Fibroblast of skin of right biceps (primary cell): ENCODE measurements around the gene DMRTB1.

ENCODE experiments used
- DNase-seq: peaks from one replicate; pipeline ENCODE4 v3.0.0-alpha.2; 2013

DMRTB1 gene

GRCh38 chr1:53438427-53439336 is 20.5 kb upstream of the DMRTB1 start:
- DNase-seq: no peak

DNA sequence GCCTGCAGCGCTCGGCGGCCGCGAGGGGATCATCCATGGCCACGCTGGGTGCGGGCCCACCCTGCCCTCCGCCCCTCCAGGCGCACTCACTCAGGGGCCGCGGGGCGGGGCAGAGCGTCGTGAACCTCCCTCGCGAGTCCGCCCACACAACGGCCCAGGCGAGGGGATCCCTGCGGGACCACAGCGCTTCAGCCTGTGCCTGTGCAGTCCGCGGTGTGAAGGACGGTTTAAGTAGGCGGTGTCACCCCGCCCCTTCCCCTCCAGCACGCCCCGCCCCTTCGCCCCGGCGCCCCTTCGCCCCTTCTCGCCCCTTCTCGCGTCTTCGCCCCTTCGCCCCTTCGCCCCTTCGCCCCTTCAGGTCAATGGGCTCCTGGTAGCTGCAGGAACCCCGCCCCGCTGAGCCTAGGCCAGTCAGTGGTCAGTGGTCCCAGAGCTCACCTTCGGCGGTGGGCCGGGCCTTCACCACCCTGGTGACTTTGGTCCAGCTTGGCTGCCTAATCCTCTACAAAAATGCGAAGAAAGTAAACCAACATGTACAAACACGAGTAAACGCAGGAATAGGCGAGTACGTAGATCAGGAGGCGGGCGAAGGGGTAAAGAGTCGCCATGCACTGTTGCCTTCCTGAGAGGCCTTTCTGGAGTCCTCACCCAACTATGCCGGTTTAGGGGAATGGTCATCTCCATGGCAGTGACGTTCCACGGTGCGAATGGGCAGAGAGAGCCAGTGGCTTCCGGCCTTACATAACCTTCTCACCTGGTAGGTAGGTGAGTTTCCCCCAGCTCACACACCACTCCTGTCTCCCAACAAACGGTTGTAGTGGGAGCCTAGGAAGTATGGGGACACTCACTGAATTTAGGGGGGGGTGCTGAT is 19.6 kb upstream of the DMRTB1 start:
- DNase-seq: no peak

DNA sequence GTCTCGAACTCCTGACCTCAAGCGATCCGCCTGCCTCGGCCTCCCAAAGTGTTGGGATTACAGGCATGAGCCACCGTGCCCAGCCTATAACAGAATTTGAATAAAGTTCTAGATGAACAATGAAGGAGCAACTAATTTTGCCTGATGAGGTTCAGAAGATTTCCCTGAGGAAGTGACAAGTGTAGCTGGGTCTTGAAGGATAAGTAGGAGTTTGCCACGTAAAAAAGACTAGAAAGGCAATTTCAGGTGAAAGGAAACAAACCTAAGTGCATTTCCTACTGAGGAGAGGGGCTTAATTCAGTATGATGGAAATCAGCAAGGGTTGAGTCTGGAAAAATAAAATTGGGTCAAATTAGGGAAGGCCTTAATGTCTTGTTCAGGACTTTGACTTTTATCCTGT is 18.6 kb upstream of the DMRTB1 start:
- DNase-seq: no peak

DNA sequence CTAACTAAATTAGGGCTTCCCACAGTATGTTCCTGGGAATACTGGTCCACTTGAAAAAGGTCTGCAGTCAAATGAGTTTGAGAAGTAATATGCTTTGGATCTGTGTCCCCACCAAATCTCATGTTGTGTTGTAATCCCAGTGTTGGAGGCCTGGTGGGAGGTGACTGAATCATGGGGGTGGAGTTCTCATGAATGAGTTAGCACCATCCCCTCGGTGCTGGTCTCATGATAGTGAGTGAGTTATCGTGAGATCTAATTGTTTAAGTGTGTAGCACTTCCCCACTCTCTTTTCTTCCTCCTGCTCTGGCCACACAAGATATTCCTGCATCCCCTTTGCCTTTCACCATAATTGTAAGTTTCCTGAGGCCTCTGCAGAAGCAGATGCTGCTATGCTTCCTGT is 16.9 kb upstream of the DMRTB1 start:
- peak; percentile 63 for DNase-seq

DNA sequence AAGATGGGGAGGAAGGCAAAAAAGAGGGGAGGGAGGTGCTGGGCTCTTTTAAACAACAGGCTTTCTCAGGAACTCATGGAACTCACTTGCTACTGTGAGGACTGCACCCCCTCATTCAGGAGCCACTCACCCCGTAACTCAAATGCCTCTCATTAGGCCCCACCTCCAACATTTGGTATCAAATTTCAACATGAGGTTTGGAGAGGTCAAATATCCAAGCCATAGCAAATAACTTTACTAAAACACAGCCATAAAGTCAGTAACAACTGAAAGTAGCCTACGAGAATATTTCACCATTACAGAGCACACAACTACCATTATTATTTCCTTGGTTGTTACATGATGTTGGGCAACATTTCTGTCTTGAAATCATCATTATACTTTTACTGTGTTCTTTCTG is 13.1 kb upstream of the DMRTB1 start:
- DNase-seq: no peak

GRCh38 chr1:53447413-53447812 is 11.8 kb upstream of the DMRTB1 start:
- DNase-seq: no peak

GRCh38 chr1:53448241-53448841 is 10.9 kb upstream of the DMRTB1 start:
- DNase-seq: peak; percentile 74

- DNase-seq: peak; percentile 92
Measured at GRCh38 chr1:53449021-53449420, 10.2 kb upstream of the DMRTB1 start.

GRCh38 chr1:53449693-53450092 is 9.5 kb upstream of the DMRTB1 start:
- no peak for DNase-seq

DNA sequence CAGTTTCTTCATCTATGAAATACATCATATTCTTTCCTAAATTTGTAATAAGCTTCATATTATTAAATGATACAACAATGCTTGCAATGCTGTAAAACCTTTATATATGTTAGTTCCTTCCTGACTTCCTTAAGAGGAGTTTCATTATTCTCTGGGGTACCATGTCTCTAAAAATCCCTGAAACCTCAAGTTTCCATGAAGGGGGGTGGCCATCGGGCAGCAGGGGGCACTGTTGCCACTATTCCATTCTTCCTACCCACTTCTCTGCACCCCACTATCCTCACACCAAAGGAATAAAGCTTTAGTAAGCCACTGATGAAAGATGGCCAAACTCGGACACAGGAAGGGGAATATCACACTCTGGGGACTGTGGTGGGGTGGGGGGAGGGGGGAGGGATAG is 9.0 kb upstream of the DMRTB1 start:
- DNase-seq: no peak

GRCh38 chr1:53454019-53454418 is 5.2 kb upstream of the DMRTB1 start:
- DNase-seq: no peak

DNA sequence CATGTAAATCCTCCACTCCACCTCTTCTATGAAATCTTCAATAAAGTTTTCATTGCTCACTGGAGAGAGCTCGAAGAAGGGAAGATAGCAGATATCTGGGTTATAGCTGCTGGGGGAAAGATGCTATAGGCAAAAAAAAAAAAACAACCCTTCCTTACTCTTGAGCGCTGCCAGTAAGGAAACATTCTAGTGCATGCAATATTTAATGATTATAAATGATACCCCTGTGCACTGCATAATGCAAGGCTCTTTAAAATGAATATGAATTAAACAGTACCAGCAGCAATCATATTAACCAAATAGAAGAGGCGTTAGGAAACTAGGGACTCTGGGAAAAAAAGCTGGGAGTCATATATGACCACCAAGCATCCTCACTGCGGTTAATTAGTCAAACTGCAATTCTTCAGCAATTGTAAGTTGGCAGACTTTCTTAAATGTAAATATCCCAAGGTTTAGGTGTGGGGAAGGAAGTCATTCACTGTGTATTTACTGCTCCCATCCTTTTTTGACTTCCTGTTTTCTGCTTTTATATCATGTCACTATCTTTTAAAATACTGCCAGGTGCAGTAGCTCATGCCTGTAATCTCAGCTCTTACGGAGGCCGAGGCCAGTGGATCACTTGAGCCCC is 3.7 kb upstream of the DMRTB1 start:
- DNase-seq: no peak

- no peak for DNase-seq
Measured at GRCh38 chr1:53458634-53459033, 565 bp upstream of the DMRTB1 start.

GRCh38 chr1:53460211-53460634 is 1.0 kb downstream of the DMRTB1 start:
- DNase-seq: no peak

- DNase-seq: no peak
Measured at GRCh38 chr1:53460666-53461322, 1.6 kb downstream of the DMRTB1 start.

GRCh38 chr1:53461323-53462044 is 2.3 kb downstream of the DMRTB1 start:
- no peak for DNase-seq

GRCh38 chr1:53462193-53462592 is 3.0 kb downstream of the DMRTB1 start:
- DNase-seq: no peak

- no peak for DNase-seq
Measured at GRCh38 chr1:53462769-53463501, 3.7 kb downstream of the DMRTB1 start.

- no peak for DNase-seq
Measured at GRCh38 chr1:53463961-53464899, 5.0 kb downstream of the DMRTB1 start.
